ENCODE results near the gene TRAF3.

DNA sequence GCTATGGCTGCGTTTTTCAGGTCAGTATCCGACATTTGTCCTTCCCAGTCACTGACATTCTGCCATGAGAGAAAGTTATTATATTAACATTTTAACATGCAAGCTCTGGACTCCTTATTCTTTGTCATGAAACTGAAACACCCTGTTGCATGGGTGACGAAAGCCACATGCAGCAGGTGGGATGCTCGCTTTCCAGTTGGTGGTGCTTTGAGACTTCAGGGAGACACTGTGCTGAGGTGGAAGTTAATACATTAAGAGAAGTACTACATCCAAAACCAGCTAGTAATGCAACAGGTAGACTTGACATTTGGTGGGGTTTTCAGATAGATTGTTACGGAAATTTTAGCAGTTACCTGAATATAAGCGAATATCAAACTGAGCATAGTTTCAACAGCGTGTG is 112.4 kb downstream of the TRAF3 start:
- TF ChIP-seq POLR2AphosphoS5 (IDR thresholded peaks at IDR 0.05; ENCODE audit: low read depth, low read length) (no peak), TAF1 (IDR thresholded peaks at IDR 0.05; ENCODE audit: borderline replicate concordance, insufficient read depth, low read length) (no peak)
- TF ChIP-seq, protein P1, sequence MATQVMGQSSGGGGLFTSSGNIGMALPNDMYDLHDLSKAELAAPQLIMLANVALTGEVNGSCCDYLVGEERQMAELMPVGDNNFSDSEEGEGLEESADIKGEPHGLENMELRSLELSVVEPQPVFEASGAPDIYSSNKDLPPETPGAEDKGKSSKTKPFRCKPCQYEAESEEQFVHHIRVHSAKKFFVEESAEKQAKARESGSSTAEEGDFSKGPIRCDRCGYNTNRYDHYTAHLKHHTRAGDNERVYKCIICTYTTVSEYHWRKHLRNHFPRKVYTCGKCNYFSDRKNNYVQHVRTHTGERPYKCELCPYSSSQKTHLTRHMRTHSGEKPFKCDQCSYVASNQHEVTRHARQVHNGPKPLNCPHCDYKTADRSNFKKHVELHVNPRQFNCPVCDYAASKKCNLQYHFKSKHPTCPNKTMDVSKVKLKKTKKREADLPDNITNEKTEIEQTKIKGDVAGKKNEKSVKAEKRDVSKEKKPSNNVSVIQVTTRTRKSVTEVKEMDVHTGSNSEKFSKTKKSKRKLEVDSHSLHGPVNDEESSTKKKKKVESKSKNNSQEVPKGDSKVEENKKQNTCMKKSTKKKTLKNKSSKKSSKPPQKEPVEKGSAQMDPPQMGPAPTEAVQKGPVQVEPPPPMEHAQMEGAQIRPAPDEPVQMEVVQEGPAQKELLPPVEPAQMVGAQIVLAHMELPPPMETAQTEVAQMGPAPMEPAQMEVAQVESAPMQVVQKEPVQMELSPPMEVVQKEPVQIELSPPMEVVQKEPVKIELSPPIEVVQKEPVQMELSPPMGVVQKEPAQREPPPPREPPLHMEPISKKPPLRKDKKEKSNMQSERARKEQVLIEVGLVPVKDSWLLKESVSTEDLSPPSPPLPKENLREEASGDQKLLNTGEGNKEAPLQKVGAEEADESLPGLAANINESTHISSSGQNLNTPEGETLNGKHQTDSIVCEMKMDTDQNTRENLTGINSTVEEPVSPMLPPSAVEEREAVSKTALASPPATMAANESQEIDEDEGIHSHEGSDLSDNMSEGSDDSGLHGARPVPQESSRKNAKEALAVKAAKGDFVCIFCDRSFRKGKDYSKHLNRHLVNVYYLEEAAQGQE (IDR thresholded peaks at IDR 0.05; ENCODE audit: insufficient read depth in 1 of 2, low read depth in 2 of 2, low read length in 2 of 2), result no peak
